A549 (cell line): Measurements from ENCODE around the gene DIP2C.

Experiments used
- BHLHE40 ChIP-seq: IDR thresholded peaks from 2 replicates; pipeline ENCODE4 v1.6.1; 2012; ENCODE audit warnings: low read depth, low read length, inconsistent platforms
- CHD4 ChIP-seq: fragments of 200-600 bp; sonication (generic); IDR thresholded peaks from 2 replicates; pipeline ENCODE4 v1.6.1; 2016; ENCODE audit warnings: antibody characterized with exemption, mild to moderate bottlenecking, borderline replicate concordance
- ESRRA ChIP-seq: fragments of 150-350 bp; IDR thresholded peaks from 2 replicates; pipeline ENCODE4 v1.6.1; 2014; ENCODE audit warnings: mild to moderate bottlenecking, low read length, borderline replicate concordance
- GATA3 ChIP-seq: IDR thresholded peaks from 2 replicates; pipeline ENCODE4 v1.6.1; 2012; ENCODE audit warnings: borderline replicate concordance
- MAFK ChIP-seq: fragments of 450-650 bp; IDR thresholded peaks from 2 replicates; pipeline ENCODE4 v1.6.1; 2014; ENCODE audit not compliant: partially characterized antibody
- NR3C1 ChIP-seq: fragments of >200 bp; sonication (Bioruptor Twin); formaldehyde crosslinking; IDR thresholded peaks from 3 replicates; pipeline ENCODE4 v1.6.1; 2017
- RAD21 ChIP-seq, 2 experiments: fragments of >200 bp in 1 of 2; sonication (Bioruptor Twin) in 1 of 2; formaldehyde crosslinking in 1 of 2; IDR thresholded peaks in 1 of 2; conservative IDR thresholded peaks in 1 of 2; 2 replicates in 1 of 2; 3 replicates in 1 of 2; pipeline ENCODE4 v1.6.1; 2012 to 2018; ENCODE audit warnings: inconsistent platforms in 1 of 2
- RCOR1 ChIP-seq: fragments of 150-350 bp; IDR thresholded peaks from 2 replicates; pipeline ENCODE4 v1.6.1; 2014; ENCODE audit warnings: antibody characterized with exemption, low read length, low read depth
- REST ChIP-seq: fragments of 200-600 bp; sonication (generic); IDR thresholded peaks from 2 replicates; pipeline ENCODE4 v1.6.1; 2016; ENCODE audit warnings: antibody characterized with exemption, mild to moderate bottlenecking, moderate library complexity
- RFX5 ChIP-seq: fragments of 450-650 bp; IDR thresholded peaks from 2 replicates; pipeline ENCODE4 v1.7.1; 2014; ENCODE audit warnings: antibody characterized with exemption, mild to moderate bottlenecking, moderate library complexity
- TF ChIP-seq, protein P1 (sequence below): fragments of >200 bp; sonication (Bioruptor Twin); formaldehyde crosslinking; IDR thresholded peaks from 3 replicates; pipeline ENCODE4 v1.5.1; 2016
- TF ChIP-seq, protein P2 (sequence below): IDR thresholded peaks from 2 replicates; pipeline ENCODE4 v1.6.1; 2012

DNA sequence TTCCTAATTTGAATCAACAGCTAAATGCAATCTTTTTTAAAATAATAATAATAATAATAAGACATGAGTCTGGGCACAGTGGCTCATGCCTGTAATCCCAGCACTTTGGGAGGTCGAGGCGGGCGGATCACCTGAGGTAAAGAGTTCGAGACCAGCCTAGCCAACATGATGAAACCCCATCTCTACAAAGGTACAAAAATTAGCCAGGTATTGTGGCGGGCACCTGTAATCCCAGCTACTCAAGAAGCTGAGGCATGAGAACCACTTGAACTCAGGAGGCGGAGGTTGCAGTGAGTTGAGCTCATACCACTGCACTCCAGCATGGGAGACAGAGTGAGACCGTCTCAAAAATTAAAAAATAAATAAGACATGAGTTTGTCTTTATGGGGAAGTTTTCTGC is 3.9 kb downstream of the DIP2C start:
- TF ChIP-seq ESRRA (no peak), RFX5 (no peak), CHD4 (no peak), GATA3 (no peak), BHLHE40 (no peak), RCOR1 (no peak), NR3C1 (no peak), MAFK (no peak), REST (no peak), RAD21 (conservative IDR thresholded peaks at IDR 0.05 in 1 of 2, IDR thresholded peaks at IDR 0.05 in 1 of 2) (no peak)
- TF ChIP-seq, protein P1, sequence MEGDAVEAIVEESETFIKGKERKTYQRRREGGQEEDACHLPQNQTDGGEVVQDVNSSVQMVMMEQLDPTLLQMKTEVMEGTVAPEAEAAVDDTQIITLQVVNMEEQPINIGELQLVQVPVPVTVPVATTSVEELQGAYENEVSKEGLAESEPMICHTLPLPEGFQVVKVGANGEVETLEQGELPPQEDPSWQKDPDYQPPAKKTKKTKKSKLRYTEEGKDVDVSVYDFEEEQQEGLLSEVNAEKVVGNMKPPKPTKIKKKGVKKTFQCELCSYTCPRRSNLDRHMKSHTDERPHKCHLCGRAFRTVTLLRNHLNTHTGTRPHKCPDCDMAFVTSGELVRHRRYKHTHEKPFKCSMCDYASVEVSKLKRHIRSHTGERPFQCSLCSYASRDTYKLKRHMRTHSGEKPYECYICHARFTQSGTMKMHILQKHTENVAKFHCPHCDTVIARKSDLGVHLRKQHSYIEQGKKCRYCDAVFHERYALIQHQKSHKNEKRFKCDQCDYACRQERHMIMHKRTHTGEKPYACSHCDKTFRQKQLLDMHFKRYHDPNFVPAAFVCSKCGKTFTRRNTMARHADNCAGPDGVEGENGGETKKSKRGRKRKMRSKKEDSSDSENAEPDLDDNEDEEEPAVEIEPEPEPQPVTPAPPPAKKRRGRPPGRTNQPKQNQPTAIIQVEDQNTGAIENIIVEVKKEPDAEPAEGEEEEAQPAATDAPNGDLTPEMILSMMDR: no peak
- TF ChIP-seq, protein P2, sequence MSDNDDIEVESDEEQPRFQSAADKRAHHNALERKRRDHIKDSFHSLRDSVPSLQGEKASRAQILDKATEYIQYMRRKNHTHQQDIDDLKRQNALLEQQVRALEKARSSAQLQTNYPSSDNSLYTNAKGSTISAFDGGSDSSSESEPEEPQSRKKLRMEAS: no peak
